Stimulated activated CD4-positive, alpha-beta T cell treated with anti-CD3 and anti-CD28 coated beads, Interleukin-4, amount 100 ng/mL, for 4 hours (primary cell): ENCODE data around the gene DHX9.
A peak's percentile ranks its signal among the peaks of the same experiment; 100 is the strongest.

ENCODE experiments used
- DNase-seq, 2 experiments: peaks; one replicate each; pipeline ENCODE4 v3.0.0-alpha.2; 2020

Gene DHX9

GRCh38 chr1:182842265-182842664 lies 3.1 kb downstream of the DHX9 start:
- DNase-seq: no peak

- peak in 1 of 2 experiments; percentile 53 for DNase-seq
These were observed 6.2 kb downstream of the DHX9 start for GRCh38 chr1:182845379-182845778.

- no peak for DNase-seq
These were observed 6.7 kb downstream of the DHX9 start for GRCh38 chr1:182845894-182846293.

GRCh38 chr1:182847105-182847504 lies 8.0 kb downstream of the DHX9 start:
- DNase-seq: no peak

GRCh38 chr1:182848736-182849135 lies 9.6 kb downstream of the DHX9 start:
- DNase-seq: no peak

- no peak for DNase-seq
These were observed 11.2 kb downstream of the DHX9 start for GRCh38 chr1:182850319-182850718.

GRCh38 chr1:182851825-182852224 lies 12.7 kb downstream of the DHX9 start:
- DNase-seq: no peak

GRCh38 chr1:182855911-182856310 lies 16.8 kb downstream of the DHX9 start:
- no peak for DNase-seq

- DNase-seq: no peak
These were observed 18.1 kb downstream of the DHX9 start for GRCh38 chr1:182857212-182857611.

- no peak for DNase-seq
These were observed 21.5 kb downstream of the DHX9 start for GRCh38 chr1:182860658-182861057.

GRCh38 chr1:182861994-182862393 lies 22.8 kb downstream of the DHX9 start:
- no peak for DNase-seq

GRCh38 chr1:182862827-182863226 lies 23.7 kb downstream of the DHX9 start:
- no peak for DNase-seq

GRCh38 chr1:182863940-182864339 lies 24.8 kb downstream of the DHX9 start:
- DNase-seq: no peak

GRCh38 chr1:182867861-182868260 lies 28.7 kb downstream of the DHX9 start:
- no peak for DNase-seq

GRCh38 chr1:182869241-182869666 lies 30.1 kb downstream of the DHX9 start:
- DNase-seq: no peak

- no peak for DNase-seq
These were observed 33.7 kb downstream of the DHX9 start for GRCh38 chr1:182872881-182873280.

GRCh38 chr1:182875889-182876288 lies 36.7 kb downstream of the DHX9 start:
- no peak for DNase-seq

- no peak for DNase-seq
These were observed 38.2 kb downstream of the DHX9 start for GRCh38 chr1:182877331-182877730.

- no peak for DNase-seq
These were observed 38.7 kb downstream of the DHX9 start for GRCh38 chr1:182877842-182878241.

- no peak for DNase-seq
These were observed 45.7 kb downstream of the DHX9 start for GRCh38 chr1:182884872-182885271.

- no peak for DNase-seq
These were observed 46.4 kb downstream of the DHX9 start for GRCh38 chr1:182885591-182885990.

GRCh38 chr1:182886985-182887384 lies 47.8 kb downstream of the DHX9 start:
- no peak for DNase-seq

GRCh38 chr1:182888736-182889531 lies 49.8 kb downstream of the DHX9 start:
- no peak for DNase-seq

GRCh38 chr1:182889997-182890396 lies 50.9 kb downstream of the DHX9 start:
- DNase-seq: peak in 1 of 2 experiments; percentile 12
